ENCODE results near the gene MOB3B.
A peak's percentile ranks its signal among the peaks of the same experiment; 100 is the strongest.
"Not testable (repeated sequence)": the region's sequence is repeated elsewhere in the genome, so short reads cannot be mapped to it uniquely, and the experiment has no call there.

The MOB3B gene

GRCh38 chr9:27473111-27473529 is 56.5 kb downstream of the MOB3B start:
- DNase-seq = no peak

GRCh38 chr9:27472195-27472594 is 57.4 kb downstream of the MOB3B start:
- no peak for DNase-seq

GRCh38 chr9:27471789-27472188 is 57.8 kb downstream of the MOB3B start:
- no peak for DNase-seq

GRCh38 chr9:27471366-27471765 is 58.2 kb downstream of the MOB3B start:
- no peak for DNase-seq

- no peak for DNase-seq
These were observed 59.2 kb downstream of the MOB3B start for GRCh38 chr9:27470291-27470856.

- no peak for DNase-seq
These were observed 60.1 kb downstream of the MOB3B start for GRCh38 chr9:27469550-27469949.

- no peak for DNase-seq
These were observed 61.0 kb downstream of the MOB3B start for GRCh38 chr9:27468462-27469110.

GRCh38 chr9:27468000-27468399 is 61.6 kb downstream of the MOB3B start:
- DNase-seq = no peak

- DNase-seq = no peak
These were observed 62.1 kb downstream of the MOB3B start for GRCh38 chr9:27467486-27467885.

- DNase-seq = not testable (repeated sequence)
These were observed 63.1 kb downstream of the MOB3B start for GRCh38 chr9:27466516-27466915.

GRCh38 chr9:27464950-27465349 is 64.7 kb downstream of the MOB3B start:
- not testable (repeated sequence) for DNase-seq

- DNase-seq = no peak
These were observed 66.8 kb downstream of the MOB3B start for GRCh38 chr9:27462846-27463245.

GRCh38 chr9:27462434-27462833 is 67.2 kb downstream of the MOB3B start:
- DNase-seq = no peak

- DNase-seq = no peak
These were observed 69.2 kb downstream of the MOB3B start for GRCh38 chr9:27460226-27461023.

GRCh38 chr9:27457445-27457844 is 72.2 kb downstream of the MOB3B start:
- no peak for DNase-seq

GRCh38 chr9:27453860-27454553 is 75.6 kb downstream of the MOB3B start:
- no peak for DNase-seq

GRCh38 chr9:27451207-27451797 is 78.3 kb downstream of the MOB3B start:
- DNase-seq = no peak

GRCh38 chr9:27450752-27451151 is 78.9 kb downstream of the MOB3B start:
- DNase-seq = no peak

- not testable (repeated sequence) for DNase-seq
These were observed 81.3 kb downstream of the MOB3B start for GRCh38 chr9:27448356-27448755.

GRCh38 chr9:27447031-27447683 is 82.5 kb downstream of the MOB3B start:
- peak; percentile 9 to 48 for DNase-seq

GRCh38 chr9:27445688-27446087 is 83.9 kb downstream of the MOB3B start:
- no peak for DNase-seq

GRCh38 chr9:27445057-27445595 is 84.5 kb downstream of the MOB3B start:
- DNase-seq = no peak

All from NCI-H2081 (cell line).